HUES6 (cell line): Measurements from ENCODE around the gene GOLGA8M.
"Not testable (repeated sequence)": the region's sequence is repeated elsewhere in the genome, so short reads cannot be mapped to it uniquely, and the experiment has no call there.

ENCODE experiments used
- H3K27ac ChIP-seq: 2 replicates; pipeline ENCODE4 v1.7.0; 2013; ENCODE audit warnings: low read depth, mild to moderate bottlenecking, low read length, inconsistent platforms
- H3K27me3 ChIP-seq: 2 replicates; pipeline ENCODE4 v1.6.1; 2013; ENCODE audit warnings: low read length; ENCODE audit not compliant: control insufficient read depth, insufficient read depth
- H3K36me3 ChIP-seq: 2 replicates; pipeline ENCODE4 v1.6.1; 2013; ENCODE audit warnings: low read length; ENCODE audit not compliant: control insufficient read depth, insufficient read depth
- H3K4me1 ChIP-seq: 2 replicates; pipeline ENCODE4 v1.6.1; 2013; ENCODE audit warnings: low read length; ENCODE audit not compliant: control insufficient read depth, insufficient read depth
- H3K4me3 ChIP-seq: 2 replicates; pipeline ENCODE4 v1.5.1; 2013; ENCODE audit warnings: low read depth, low read length
- H3K9ac ChIP-seq: one replicate; pipeline ENCODE4 v1.6.1; 2013; ENCODE audit warnings: mild to moderate bottlenecking, low read length
- H3K9me3 ChIP-seq: 2 replicates; pipeline ENCODE4 v1.6.1; 2013; ENCODE audit warnings: low read depth, low read length; ENCODE audit not compliant: control insufficient read depth, insufficient read depth

GOLGA8M gene

DNA sequence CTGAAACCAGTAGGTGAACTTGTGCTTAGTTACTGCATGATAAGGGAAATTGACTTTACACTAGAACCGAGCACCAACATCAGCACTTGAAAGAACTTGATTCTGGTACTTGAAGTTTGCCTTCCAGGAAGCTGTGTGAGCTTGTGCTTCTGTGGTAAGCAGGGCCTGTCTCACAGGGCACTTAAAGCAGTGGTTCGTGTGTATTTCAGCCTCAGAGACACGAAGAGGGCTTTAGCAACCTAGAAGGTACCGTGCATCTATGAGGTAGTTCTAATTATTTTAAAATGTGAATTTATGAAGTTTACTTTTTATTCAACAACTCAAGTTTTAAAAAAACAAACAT, 56.2 kb downstream of the GOLGA8M start:
- H3K36me3 ChIP-seq, H3K27ac ChIP-seq, H3K9me3 ChIP-seq, H3K27me3 ChIP-seq, H3K9ac ChIP-seq, H3K4me1 ChIP-seq, H3K4me3 ChIP-seq: not testable (repeated sequence)

DNA sequence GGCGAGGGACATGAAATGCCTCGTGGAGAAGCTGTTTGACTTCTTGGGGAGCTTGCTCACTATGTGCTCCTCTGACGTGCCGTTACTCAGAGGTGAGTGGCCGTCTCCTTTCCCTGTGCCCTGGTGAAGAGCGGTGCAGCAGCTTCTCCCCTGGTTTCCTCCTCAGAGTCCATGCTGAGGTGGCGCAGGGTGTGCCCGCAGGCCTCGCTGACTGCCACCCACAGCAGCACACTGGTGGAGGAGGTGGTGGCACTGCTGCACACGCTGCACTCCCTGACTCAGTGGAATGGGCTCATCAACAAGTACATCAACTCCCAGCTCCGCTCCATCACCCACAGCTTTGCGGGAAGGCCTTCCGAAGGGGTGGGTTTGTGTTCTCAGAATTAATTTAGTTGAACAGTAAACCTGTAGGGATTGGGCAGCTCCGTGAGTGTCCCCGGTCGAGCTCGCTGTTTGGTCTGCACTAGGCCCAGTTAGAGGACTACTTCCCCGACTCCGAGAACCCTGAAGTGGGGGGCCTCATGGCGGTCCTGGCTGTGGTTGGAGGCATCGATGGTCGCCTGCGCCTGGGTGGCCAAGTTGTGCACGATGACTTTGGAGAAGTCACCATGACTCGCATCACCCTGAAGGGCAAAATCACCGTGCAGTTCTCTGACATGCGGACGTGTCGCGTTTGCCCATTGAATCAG, 56.7 kb downstream of the GOLGA8M start:
- not testable (repeated sequence) for H3K9ac ChIP-seq, H3K4me1 ChIP-seq, H3K4me3 ChIP-seq, H3K27ac ChIP-seq, H3K27me3 ChIP-seq, H3K36me3 ChIP-seq, H3K9me3 ChIP-seq

DNA sequence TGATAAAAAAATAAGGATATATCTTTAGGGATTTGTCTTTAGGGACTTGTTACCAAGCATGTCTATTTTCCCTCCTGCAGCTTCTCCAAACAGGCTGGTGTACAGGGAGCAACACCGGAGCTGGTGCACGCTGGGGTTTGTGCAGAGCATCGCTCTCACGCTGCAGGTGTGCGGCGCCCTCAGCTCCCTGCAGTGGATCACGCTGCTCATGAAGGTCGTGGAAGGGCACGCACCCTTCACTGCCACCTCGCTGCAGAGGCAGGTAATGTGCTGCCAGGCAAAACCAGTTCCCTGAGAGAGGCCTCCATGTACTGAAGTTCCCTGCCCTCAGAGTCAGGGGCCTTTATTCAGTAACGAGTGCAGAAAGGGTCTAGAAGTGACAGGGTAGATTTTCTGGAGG, 58.0 kb downstream of the GOLGA8M start:
- H3K27me3 ChIP-seq, H3K27ac ChIP-seq, H3K9ac ChIP-seq, H3K9me3 ChIP-seq, H3K36me3 ChIP-seq, H3K4me1 ChIP-seq, H3K4me3 ChIP-seq: not testable (repeated sequence)

DNA sequence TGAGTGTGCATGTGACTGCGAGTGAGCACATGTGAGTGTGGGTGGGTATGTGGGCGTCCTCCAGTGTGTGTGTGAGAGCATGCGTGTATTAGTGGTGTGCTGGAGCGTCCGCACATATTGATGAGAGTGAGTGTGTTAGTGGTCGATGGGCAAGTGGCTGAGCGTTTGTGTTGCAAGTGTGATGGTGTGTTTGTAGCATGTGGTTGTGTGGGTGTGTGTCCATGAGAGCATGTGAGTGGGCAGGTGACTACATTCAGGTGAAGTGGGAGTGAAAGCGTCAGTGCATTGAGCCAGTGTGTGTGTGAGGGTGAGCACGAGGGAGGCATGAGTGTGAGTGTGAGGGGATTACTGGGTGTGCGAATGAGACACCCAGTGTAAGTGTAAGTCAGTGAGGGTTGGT, 59.7 kb downstream of the GOLGA8M start:
- H3K36me3 ChIP-seq, H3K9ac ChIP-seq, H3K4me1 ChIP-seq, H3K27me3 ChIP-seq, H3K9me3 ChIP-seq, H3K4me3 ChIP-seq, H3K27ac ChIP-seq: not testable (repeated sequence)
